ENCODE measurements around the gene IL17D.
A peak's percentile ranks its signal among the peaks of the same experiment; 100 is the strongest.

IL17D gene

GRCh38 chr13:20706661-20707060 is 3.2 kb downstream of the IL17D start:
- H3K9ac ChIP-seq (ENCODE audit: low read length in 5 of 5) = no peak overlapping the region
- no peak overlapping the region for H3K4me3 ChIP-seq (ENCODE audit: low read depth in 1 of 5, low read length in 5 of 5)
- H3K27ac ChIP-seq (ENCODE audit: low read depth, low read length) = no peak overlapping the region
- peaks cover 0 to 6% (median 0%) of the 10 kb centered on the region in 5 donors for H3K27me3 ChIP-seq (ENCODE audit: control insufficient read depth in 5 of 5, insufficient read depth in 4 of 5, low read length in 5 of 5)
- H3K36me3 ChIP-seq (ENCODE audit: control insufficient read depth in 5 of 5, insufficient read depth in 5 of 5, low read length in 5 of 5) = no peaks in the 10 kb centered on the region
- H3K4me1 ChIP-seq (ENCODE audit: control insufficient read depth in 5 of 5, insufficient read depth in 5 of 5, low read length in 5 of 5) = peaks cover 0 to 27% (median 20%) of the 10 kb centered on the region in 5 donors
- no peaks in the 10 kb centered on the region for H3K9me3 ChIP-seq (ENCODE audit: control insufficient read depth in 5 of 5, low read length in 5 of 5)

DNA sequence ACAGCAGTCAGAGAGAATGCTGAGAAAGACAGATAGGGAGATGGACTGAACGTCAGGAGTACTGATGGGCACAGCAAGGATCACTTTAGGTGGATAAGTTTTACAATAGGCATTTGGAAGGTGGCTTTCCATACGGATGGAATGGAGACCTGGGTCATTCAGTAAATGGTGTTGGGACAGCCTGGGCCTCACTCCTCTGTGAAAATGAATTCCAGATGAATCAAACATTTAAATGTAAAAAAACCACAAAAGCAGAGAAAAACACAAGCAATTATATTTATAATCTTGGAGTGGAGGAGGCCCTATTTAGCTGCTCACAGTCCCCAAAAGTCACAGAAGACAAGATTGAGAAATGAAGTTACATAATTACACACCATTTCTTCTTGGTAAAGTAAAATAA is 4.7 kb downstream of the IL17D start:
- Histone ChIP-seq H3K27ac (ENCODE audit: low read depth, low read length) (no peak overlapping the region), H3K4me3 (ENCODE audit: low read depth in 1 of 5, low read length in 5 of 5) (no peak overlapping the region), H3K27me3 (ENCODE audit: control insufficient read depth in 5 of 5, insufficient read depth in 4 of 5, low read length in 5 of 5) (no peaks in the 10 kb centered on the region), H3K9me3 (ENCODE audit: control insufficient read depth in 5 of 5, low read length in 5 of 5) (no peaks in the 10 kb centered on the region), H3K9ac (ENCODE audit: low read length in 5 of 5) (no peak overlapping the region), H3K4me1 (ENCODE audit: control insufficient read depth in 5 of 5, insufficient read depth in 5 of 5, low read length in 5 of 5) (peaks cover 0 to 26% (median 19%) of the 10 kb centered on the region in 5 donors), H3K36me3 (ENCODE audit: control insufficient read depth in 5 of 5, insufficient read depth in 5 of 5, low read length in 5 of 5) (no peaks in the 10 kb centered on the region)

DNA sequence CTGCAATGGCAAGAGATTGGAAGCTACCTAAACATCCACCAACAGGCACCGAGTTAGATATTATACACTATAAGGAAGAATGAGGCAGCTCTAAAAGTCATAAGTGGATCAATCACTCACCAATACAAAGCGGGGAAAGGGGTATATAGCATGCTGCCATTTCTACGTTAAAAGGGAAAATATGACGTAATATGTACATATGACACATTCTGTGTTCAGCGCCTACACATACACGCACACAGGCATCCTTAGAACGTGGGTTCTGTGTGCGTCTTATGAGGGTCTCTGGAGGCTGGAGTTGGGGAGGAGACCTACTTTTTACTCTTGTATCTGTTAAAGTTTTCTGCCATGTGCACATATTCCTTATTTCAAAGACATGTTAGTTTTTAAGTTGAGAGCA is 5.9 kb downstream of the IL17D start:
- Histone ChIP-seq H3K27me3 (ENCODE audit: control insufficient read depth in 5 of 5, insufficient read depth in 4 of 5, low read length in 5 of 5) (no peaks in the 10 kb centered on the region), H3K9me3 (ENCODE audit: control insufficient read depth in 5 of 5, low read length in 5 of 5) (no peaks in the 10 kb centered on the region), H3K27ac (ENCODE audit: low read depth, low read length) (no peak overlapping the region), H3K4me3 (ENCODE audit: low read depth in 1 of 5, low read length in 5 of 5) (no peak overlapping the region), H3K36me3 (ENCODE audit: control insufficient read depth in 5 of 5, insufficient read depth in 5 of 5, low read length in 5 of 5) (no peaks in the 10 kb centered on the region), H3K9ac (ENCODE audit: low read length in 5 of 5) (no peak overlapping the region), H3K4me1 (ENCODE audit: control insufficient read depth in 5 of 5, insufficient read depth in 5 of 5, low read length in 5 of 5) (peaks cover 2 to 35% (median 28%) of the 10 kb centered on the region in 5 donors)

DNA sequence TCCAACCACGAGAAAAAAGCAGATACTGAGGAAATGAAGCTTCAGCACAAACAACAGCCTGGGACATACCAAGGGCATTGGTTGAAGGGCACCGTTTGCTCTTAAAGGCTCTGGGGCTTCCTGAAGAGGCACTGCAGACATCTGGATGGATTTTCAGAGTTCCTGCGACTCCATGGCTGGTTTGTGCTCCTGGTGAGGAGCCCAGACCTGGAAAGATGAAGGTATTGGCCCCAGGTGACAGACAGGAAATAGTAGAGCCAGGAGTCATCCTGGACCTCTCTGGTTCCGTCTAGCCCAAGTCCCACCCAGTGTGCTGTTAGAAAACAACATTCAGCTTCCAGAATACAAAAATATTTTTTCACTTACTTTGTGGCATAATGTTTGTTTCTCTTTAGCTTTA is 6.3 kb downstream of the IL17D start:
- H3K27ac ChIP-seq (ENCODE audit: low read depth, low read length) = no peak overlapping the region
- H3K4me1 ChIP-seq (ENCODE audit: control insufficient read depth in 5 of 5, insufficient read depth in 5 of 5, low read length in 5 of 5) = peaks cover 5 to 35% (median 26%) of the 10 kb centered on the region in 5 donors
- H3K9ac ChIP-seq (ENCODE audit: low read length in 5 of 5) = no peak overlapping the region
- no peaks in the 10 kb centered on the region for H3K27me3 ChIP-seq (ENCODE audit: control insufficient read depth in 5 of 5, insufficient read depth in 4 of 5, low read length in 5 of 5)
- H3K36me3 ChIP-seq (ENCODE audit: control insufficient read depth in 5 of 5, insufficient read depth in 5 of 5, low read length in 5 of 5) = no peaks in the 10 kb centered on the region
- no peak overlapping the region for H3K4me3 ChIP-seq (ENCODE audit: low read depth in 1 of 5, low read length in 5 of 5)
- no peaks in the 10 kb centered on the region for H3K9me3 ChIP-seq (ENCODE audit: control insufficient read depth in 5 of 5, low read length in 5 of 5)

DNA sequence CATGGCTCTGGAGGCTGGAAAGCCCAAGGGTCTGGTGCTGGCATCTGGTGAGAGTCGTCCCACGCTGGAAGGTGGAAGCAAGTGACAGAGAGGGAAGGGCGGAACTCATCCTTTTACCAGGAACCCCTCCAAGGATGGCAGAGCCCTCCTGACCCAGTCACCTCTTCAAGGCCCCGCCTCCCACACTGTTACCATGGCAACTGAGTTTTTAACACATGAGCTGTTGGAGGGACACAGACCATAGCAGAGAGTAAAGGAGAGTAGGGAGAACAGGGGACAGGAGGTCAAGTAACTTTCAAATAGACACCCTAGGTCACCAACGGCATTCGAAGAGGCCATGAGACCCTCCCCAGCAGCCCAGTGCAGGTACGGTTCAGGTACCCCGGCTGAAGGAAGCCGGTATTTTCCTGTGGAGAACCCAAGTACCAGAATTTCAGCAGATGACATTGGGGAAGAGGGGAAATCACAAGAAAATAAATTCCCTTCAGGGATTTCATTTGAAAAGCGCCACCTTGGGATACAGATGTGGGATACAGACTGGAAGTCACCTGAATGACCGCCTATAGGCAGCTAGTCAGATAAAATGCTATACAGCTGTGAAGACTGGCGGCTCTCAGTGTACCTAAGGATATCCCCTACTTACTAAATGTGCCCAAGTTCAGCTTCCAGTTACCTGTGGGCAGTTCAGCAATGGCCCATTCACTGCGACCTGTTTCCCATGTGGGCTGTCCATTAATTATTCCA is 8.0 kb downstream of the IL17D start:
- H3K27me3 ChIP-seq (ENCODE audit: control insufficient read depth in 5 of 5, insufficient read depth in 4 of 5, low read length in 5 of 5) = no peaks in the 10 kb centered on the region
- H3K27ac ChIP-seq (ENCODE audit: low read depth, low read length) = no peak overlapping the region
- no peak overlapping the region for H3K9ac ChIP-seq (ENCODE audit: low read length in 5 of 5)
- no peaks in the 10 kb centered on the region for H3K36me3 ChIP-seq (ENCODE audit: control insufficient read depth in 5 of 5, insufficient read depth in 5 of 5, low read length in 5 of 5)
- H3K4me3 ChIP-seq (ENCODE audit: low read depth in 1 of 5, low read length in 5 of 5) = no peak overlapping the region
- H3K9me3 ChIP-seq (ENCODE audit: control insufficient read depth in 5 of 5, low read length in 5 of 5) = no peaks in the 10 kb centered on the region
- H3K4me1 ChIP-seq (ENCODE audit: control insufficient read depth in 5 of 5, insufficient read depth in 5 of 5, low read length in 5 of 5) = peaks cover 7 to 41% (median 32%) of the 10 kb centered on the region in 5 donors

DNA sequence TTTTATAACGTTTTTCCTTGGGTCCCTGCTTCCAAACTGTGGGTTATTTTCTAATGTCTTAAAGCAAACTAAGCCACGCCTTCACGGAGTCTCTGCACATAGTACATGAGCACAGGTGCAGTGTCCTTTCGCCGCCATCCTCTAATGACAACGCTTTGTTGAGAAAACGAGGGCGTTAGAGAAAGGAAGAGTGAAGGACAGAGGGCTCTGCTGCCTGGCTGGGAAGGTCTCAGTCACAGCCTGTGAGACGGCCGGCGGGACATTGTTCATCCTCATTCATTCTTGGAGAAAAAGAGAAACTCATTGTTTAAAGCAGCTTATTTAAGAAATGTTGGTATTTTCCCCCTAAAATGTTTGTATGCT is 9.5 kb downstream of the IL17D start:
- Histone ChIP-seq H3K4me1 (ENCODE audit: control insufficient read depth in 5 of 5, insufficient read depth in 5 of 5, low read length in 5 of 5) (peaks cover 7 to 41% (median 32%) of the 10 kb centered on the region in 5 donors), H3K36me3 (ENCODE audit: control insufficient read depth in 5 of 5, insufficient read depth in 5 of 5, low read length in 5 of 5) (no peaks in the 10 kb centered on the region), H3K4me3 (ENCODE audit: low read depth in 1 of 5, low read length in 5 of 5) (peak overlapping the region; percentile 14 to 51 (median 33)), H3K9me3 (ENCODE audit: control insufficient read depth in 5 of 5, low read length in 5 of 5) (no peaks in the 10 kb centered on the region), H3K27me3 (ENCODE audit: control insufficient read depth in 5 of 5, insufficient read depth in 4 of 5, low read length in 5 of 5) (no peaks in the 10 kb centered on the region), H3K9ac (ENCODE audit: low read length in 5 of 5) (peak overlapping the region in 3 of 5 donors; percentile 0 to 68 (median 3)), H3K27ac (ENCODE audit: low read depth, low read length) (peak overlapping the region; percentile 89)

DNA sequence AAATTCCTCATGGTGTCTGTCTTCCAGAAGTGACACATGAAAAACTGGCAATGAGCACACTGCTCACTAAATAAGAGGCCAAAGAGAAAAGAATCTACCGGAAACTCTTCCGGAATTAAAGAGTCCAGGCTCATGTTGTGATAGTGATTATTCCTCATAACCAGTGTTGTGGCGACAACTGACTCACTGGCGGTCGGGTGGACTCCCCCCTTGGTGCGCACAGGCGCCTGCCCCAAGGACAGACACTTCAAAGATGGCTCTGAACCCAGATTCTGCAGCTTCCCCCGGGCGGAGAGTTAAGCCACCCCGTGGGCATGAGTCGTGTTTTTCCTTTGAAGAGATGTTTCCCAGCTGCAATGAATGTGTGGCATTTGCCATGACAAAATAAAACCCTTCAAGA is 10.3 kb downstream of the IL17D start:
- peak overlapping the region in 1 of 5 donors; percentile 49 for H3K4me3 ChIP-seq (ENCODE audit: low read depth in 1 of 5, low read length in 5 of 5)
- H3K9me3 ChIP-seq (ENCODE audit: control insufficient read depth in 5 of 5, low read length in 5 of 5) = no peaks in the 10 kb centered on the region
- peaks cover 0 to 3% (median 0%) of the 10 kb centered on the region in 5 donors for H3K27me3 ChIP-seq (ENCODE audit: control insufficient read depth in 5 of 5, insufficient read depth in 4 of 5, low read length in 5 of 5)
- no peaks in the 10 kb centered on the region for H3K36me3 ChIP-seq (ENCODE audit: control insufficient read depth in 5 of 5, insufficient read depth in 5 of 5, low read length in 5 of 5)
- peak overlapping the region; percentile 1 to 72 (median 30) for H3K9ac ChIP-seq (ENCODE audit: low read length in 5 of 5)
- H3K4me1 ChIP-seq (ENCODE audit: control insufficient read depth in 5 of 5, insufficient read depth in 5 of 5, low read length in 5 of 5) = peaks cover 7 to 41% (median 32%) of the 10 kb centered on the region in 5 donors
- peak overlapping the region; percentile 89 for H3K27ac ChIP-seq (ENCODE audit: low read depth, low read length)

DNA sequence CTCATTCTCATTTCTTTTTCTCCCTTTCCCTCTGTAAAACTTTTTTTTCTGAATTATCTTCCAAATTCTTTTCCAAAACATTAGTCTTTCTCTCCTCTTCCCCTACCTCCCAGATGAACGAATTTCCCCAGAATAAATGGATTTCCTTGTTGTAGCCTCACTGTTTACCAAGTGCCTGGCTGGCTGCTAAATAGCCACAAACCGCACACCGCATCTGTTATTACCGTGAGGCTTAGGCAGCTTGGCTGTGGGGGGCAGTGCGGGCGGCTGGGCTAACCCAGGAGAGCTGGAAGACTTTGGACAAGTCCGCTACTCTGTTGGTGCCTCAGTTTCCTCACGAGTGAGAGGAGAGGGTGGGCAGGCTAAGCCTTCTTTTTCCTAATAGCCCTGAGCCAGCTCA is 10.7 kb downstream of the IL17D start:
- no peaks in the 10 kb centered on the region for H3K9me3 ChIP-seq (ENCODE audit: control insufficient read depth in 5 of 5, low read length in 5 of 5)
- peaks cover 7 to 38% (median 30%) of the 10 kb centered on the region in 5 donors for H3K4me1 ChIP-seq (ENCODE audit: control insufficient read depth in 5 of 5, insufficient read depth in 5 of 5, low read length in 5 of 5)
- H3K36me3 ChIP-seq (ENCODE audit: control insufficient read depth in 5 of 5, insufficient read depth in 5 of 5, low read length in 5 of 5) = no peaks in the 10 kb centered on the region
- peak overlapping the region; percentile 89 for H3K27ac ChIP-seq (ENCODE audit: low read depth, low read length)
- H3K27me3 ChIP-seq (ENCODE audit: control insufficient read depth in 5 of 5, insufficient read depth in 4 of 5, low read length in 5 of 5) = peaks cover 0 to 7% (median 0%) of the 10 kb centered on the region in 5 donors
- peak overlapping the region; percentile 1 to 72 (median 35) for H3K9ac ChIP-seq (ENCODE audit: low read length in 5 of 5)
- peak overlapping the region; percentile 17 to 49 (median 37) for H3K4me3 ChIP-seq (ENCODE audit: low read depth in 1 of 5, low read length in 5 of 5)

- H3K9ac ChIP-seq (ENCODE audit: low read length in 5 of 5) = peak overlapping the region; percentile 1 to 72 (median 35)
- peak overlapping the region; percentile 17 to 49 (median 37) for H3K4me3 ChIP-seq (ENCODE audit: low read depth in 1 of 5, low read length in 5 of 5)
- no peaks in the 10 kb centered on the region for H3K9me3 ChIP-seq (ENCODE audit: control insufficient read depth in 5 of 5, low read length in 5 of 5)
- peaks cover 7 to 37% (median 29%) of the 10 kb centered on the region in 5 donors for H3K4me1 ChIP-seq (ENCODE audit: control insufficient read depth in 5 of 5, insufficient read depth in 5 of 5, low read length in 5 of 5)
- peak overlapping the region; percentile 89 for H3K27ac ChIP-seq (ENCODE audit: low read depth, low read length)
- peaks cover 0 to 10% (median 0%) of the 10 kb centered on the region in 5 donors for H3K27me3 ChIP-seq (ENCODE audit: control insufficient read depth in 5 of 5, insufficient read depth in 4 of 5, low read length in 5 of 5)
- no peaks in the 10 kb centered on the region for H3K36me3 ChIP-seq (ENCODE audit: control insufficient read depth in 5 of 5, insufficient read depth in 5 of 5, low read length in 5 of 5)
Observed at GRCh38 chr13:20714563-20715329, 11.2 kb downstream of the IL17D start.

GRCh38 chr13:20715330-20715712 is 11.8 kb downstream of the IL17D start:
- H3K4me1 ChIP-seq (ENCODE audit: control insufficient read depth in 5 of 5, insufficient read depth in 5 of 5, low read length in 5 of 5) = peaks cover 7 to 37% (median 29%) of the 10 kb centered on the region in 5 donors
- no peak overlapping the region for H3K9ac ChIP-seq (ENCODE audit: low read length in 5 of 5)
- H3K4me3 ChIP-seq (ENCODE audit: low read depth in 1 of 5, low read length in 5 of 5) = no peak overlapping the region
- peaks cover 0 to 10% (median 0%) of the 10 kb centered on the region in 5 donors for H3K27me3 ChIP-seq (ENCODE audit: control insufficient read depth in 5 of 5, insufficient read depth in 4 of 5, low read length in 5 of 5)
- H3K9me3 ChIP-seq (ENCODE audit: control insufficient read depth in 5 of 5, low read length in 5 of 5) = no peaks in the 10 kb centered on the region
- no peaks in the 10 kb centered on the region for H3K36me3 ChIP-seq (ENCODE audit: control insufficient read depth in 5 of 5, insufficient read depth in 5 of 5, low read length in 5 of 5)
- peak overlapping the region; percentile 89 for H3K27ac ChIP-seq (ENCODE audit: low read depth, low read length)

All from subcutaneous abdominal adipose tissue (tissue), 5 donors.